NCI-H2196 (cell line): ENCODE measurements around the gene PSAPL1.

Source experiments
- DNase-seq: peaks from one replicate; lab custom pipeline; 2025; ENCODE audit not compliant: unreplicated experiment; lab: John Stamatoyannopoulos, UW

Gene PSAPL1

GRCh38 chr4:7421356-7422150 lies 13.2 kb downstream of the PSAPL1 start:
- no peak for DNase-seq

DNA sequence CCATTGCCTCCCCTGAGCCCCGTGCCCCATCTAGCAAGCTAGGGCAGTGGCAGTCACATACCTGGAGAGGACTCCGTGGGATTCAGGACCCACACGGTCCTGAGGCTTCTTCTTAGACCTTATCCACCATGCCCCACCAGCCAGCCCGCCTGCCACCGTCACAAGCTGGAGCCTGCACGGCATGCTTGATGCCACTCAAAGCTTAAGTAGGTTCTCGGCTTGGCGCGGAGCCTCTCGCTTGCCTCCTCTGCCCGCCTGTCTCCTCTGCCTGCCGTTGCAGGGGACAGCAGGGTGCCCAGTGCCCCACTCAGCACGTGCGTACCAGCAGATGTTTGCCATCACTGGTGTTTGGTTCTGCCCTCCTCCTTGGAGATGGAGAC lies 14.1 kb downstream of the PSAPL1 start:
- no peak for DNase-seq

- DNase-seq, result no peak
Observed at GRCh38 chr4:7419961-7420660, 14.6 kb downstream of the PSAPL1 start.

GRCh38 chr4:7418131-7418943 lies 16.4 kb downstream of the PSAPL1 start:
- no peak for DNase-seq

GRCh38 chr4:7417639-7418038 lies 17.1 kb downstream of the PSAPL1 start:
- no peak for DNase-seq

DNA sequence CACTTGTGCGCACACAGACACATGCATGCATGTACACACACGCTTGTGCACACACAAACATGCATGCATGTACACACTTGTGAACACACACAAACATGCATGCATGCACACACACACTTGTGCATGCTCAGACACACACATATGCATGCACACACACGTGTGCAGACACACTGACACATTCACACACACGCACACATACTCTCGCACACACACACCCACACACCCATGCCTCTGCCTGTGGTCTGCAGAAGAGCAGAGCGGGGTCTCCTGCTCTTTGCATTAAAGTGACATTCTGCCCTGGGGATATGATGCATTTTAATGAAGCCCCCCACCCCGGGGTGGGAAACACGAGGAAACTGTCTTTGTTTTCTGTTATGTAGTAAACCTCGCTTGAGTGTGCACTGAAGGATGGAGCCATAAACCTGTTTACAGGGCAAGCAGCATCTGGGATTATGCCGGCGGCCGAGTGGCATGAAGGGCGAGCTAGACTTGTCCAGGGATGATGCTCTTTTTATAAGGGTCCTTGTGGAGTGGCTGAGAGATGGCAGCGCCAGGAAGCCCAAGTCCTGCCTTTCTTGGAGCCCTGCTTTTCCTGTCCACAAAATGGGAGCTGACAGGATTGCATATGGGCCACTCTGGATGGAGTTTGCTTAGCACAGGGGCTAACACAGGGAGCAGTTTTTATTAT lies 17.8 kb downstream of the PSAPL1 start:
- no peak for DNase-seq

DNA sequence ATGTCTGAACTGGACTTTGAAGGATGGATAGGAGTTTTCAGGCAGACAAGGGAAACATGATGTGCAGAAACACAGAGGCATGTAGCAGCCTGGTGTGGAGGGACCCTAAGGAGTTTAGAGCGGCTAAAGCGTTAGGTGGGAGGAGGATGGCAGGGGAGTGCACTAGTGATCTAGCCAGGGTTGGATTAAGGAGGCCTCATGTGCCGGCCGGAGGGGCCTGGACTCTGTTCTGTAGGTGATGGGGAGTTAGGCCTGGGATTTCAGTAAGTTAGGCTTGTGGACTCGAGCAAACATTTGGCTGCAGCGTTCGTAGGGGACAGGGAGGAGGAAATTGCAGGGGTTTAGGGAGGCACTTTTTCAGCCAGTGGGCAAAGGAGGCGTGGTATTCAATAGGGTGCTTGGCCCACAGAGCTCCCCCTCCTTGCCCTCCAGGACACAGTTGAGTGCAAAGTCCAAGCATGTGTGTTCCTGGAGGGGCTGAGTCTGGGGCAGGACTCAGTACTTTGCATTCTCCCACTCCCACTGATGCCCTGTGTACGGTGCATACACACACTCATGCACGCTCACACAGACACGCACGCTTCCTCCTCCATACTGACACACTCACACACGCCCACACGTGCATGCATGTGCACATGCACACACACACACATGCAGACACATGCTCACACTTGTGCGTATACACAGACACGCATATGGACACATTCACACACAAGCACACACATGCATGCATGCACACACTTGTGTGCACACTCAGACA lies 18.6 kb downstream of the PSAPL1 start:
- DNase-seq, result no peak

- DNase-seq, result no peak
Observed at GRCh38 chr4:7414736-7415510, 19.8 kb downstream of the PSAPL1 start.

DNA sequence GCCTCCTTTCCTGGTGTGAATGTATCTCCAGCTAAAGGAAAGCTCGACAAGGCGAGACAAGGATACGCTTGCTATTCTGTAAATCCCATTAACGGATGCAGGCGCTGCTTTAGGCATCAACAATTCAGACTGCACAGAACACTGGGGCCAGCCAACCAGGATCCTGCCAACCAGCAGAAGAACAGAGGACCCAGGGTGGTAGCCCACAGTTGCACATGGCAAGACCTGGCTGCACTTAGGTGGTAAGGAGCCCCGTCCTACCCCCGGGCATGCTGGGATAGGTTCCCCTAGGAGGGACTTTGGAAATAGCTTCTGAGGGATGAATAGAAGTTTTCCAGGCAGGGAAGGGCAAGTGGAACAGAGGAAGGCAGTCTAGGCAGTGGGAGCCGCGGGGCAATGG lies 20.7 kb downstream of the PSAPL1 start:
- DNase-seq, result no peak

DNA sequence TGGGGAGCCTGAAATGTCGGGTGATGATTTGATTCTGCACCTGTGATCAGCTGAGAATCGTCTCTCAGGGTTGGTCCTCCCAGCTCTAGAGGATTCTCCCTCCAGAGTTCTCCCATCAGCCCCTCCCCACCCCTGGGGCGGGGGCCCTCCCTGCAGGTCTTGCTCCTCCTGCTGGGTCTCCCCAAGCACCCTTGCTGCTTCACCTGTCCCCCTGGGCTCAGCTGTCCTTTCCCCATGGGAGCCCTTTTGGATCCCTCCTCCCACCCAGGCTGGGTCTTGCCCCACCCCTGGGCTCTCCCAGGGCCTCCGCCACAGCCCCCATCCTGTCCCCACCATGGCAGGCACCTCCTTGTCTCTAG lies 22.2 kb downstream of the PSAPL1 start:
- DNase-seq, result no peak

GRCh38 chr4:7411896-7412553 lies 22.7 kb downstream of the PSAPL1 start:
- DNase-seq, result no peak

- no peak for DNase-seq
Observed at GRCh38 chr4:7411491-7411890, 23.2 kb downstream of the PSAPL1 start.

GRCh38 chr4:7410446-7410845 lies 24.3 kb downstream of the PSAPL1 start:
- no peak for DNase-seq

DNA sequence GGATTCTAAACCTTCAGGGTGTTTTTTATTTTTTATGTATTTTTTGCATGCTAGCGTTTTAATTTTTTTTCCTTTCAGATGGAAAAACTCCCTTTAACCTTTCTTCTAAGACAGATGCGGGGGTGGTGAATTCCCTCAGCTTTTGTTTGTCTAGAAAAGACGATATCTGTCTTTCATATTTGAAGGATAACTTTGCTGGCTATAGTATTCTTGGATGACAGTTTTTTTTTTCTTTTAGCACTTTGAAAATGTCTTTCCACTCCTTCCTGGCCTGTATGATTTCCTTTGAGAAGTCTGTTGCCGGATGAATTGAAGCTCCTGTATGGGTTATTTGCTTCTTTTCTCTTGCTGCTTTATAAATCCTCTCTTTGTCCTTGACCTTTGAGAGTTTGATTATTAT lies 26.6 kb downstream of the PSAPL1 start:
- no peak for DNase-seq

- DNase-seq, result no peak
Observed at GRCh38 chr4:7403001-7403400, 31.7 kb downstream of the PSAPL1 start.

- DNase-seq, result peak; percentile 28
Observed at GRCh38 chr4:7402526-7402925, 32.2 kb downstream of the PSAPL1 start.

- no peak for DNase-seq
Observed at GRCh38 chr4:7400671-7401298, 33.9 kb downstream of the PSAPL1 start.

DNA sequence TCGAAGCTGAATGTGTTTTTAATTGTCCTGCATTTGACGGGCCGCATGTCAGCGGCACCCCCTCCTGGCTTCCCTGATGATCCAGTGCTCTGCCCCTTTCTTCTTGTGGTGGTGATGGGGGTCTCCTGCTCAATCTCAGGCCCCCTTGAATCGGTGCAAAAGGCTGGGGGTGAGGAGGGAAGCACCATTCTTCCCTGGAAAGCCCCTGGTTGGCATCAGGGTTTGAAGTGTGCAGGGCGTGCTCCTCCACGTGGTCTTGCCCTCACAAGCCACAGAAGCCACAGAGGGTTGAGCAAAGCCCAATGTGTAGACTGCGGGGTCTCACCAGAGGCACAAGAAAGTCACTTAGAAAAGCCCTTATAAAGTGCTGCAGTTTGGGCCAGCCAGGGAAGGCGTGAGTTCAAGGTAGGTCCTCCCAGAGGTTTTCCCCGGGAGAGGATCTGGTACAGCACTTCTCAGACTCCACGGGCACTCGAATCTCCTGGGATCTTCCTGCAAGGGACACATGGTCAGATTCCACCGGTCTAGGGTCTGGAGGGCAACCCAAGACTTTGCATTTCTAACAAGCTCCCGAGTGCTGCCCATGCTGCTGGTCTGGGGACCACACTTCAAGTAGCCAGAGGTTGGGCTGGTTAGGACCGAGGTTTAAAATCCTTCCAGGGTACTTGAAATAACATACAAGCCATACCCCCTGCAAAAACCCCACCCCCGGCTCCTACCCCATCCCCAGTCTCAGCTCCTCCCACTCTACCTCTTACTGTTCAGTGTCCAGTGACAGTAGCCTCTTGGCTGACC lies 35.1 kb downstream of the PSAPL1 start:
- DNase-seq, result no peak
